Aortic smooth muscle cell (primary cell): ENCODE results near the gene RCN2. TPM values are rescaled to one million over a fixed set of nuclear protein-coding genes. Genes with fewer than 3 reads are reported as not detected.

Experiments
- total RNA-seq: library from RNA; depleted of rRNA; stranded (reverse); fragments of >200 nt; gene quantifications from 2 replicates; pipeline ENCODE4 v1.2.3, GENCODE V29; 2014

The RCN2 gene, protein sequence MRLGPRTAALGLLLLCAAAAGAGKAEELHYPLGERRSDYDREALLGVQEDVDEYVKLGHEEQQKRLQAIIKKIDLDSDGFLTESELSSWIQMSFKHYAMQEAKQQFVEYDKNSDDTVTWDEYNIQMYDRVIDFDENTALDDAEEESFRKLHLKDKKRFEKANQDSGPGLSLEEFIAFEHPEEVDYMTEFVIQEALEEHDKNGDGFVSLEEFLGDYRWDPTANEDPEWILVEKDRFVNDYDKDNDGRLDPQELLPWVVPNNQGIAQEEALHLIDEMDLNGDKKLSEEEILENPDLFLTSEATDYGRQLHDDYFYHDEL
- 53.4 and 75.1 TPM in 2 replicates for total RNA-seq

GRCh38 chr15:76931397-76932134, at the start of gene RCN2:
TSS of gene RCN2 (plus strand) at chr15:76931749. CDS start at chr15:76931842, 93 bp downstream.

GRCh38 chr15:76905013-76905839, 26.3 kb upstream of the RCN2 start, which contains the start of gene SCAPER:
TSS of gene SCAPER (minus strand) at chr15:76905340. CDS start at chr15:76883817, 21,523 bp downstream.

DNA sequence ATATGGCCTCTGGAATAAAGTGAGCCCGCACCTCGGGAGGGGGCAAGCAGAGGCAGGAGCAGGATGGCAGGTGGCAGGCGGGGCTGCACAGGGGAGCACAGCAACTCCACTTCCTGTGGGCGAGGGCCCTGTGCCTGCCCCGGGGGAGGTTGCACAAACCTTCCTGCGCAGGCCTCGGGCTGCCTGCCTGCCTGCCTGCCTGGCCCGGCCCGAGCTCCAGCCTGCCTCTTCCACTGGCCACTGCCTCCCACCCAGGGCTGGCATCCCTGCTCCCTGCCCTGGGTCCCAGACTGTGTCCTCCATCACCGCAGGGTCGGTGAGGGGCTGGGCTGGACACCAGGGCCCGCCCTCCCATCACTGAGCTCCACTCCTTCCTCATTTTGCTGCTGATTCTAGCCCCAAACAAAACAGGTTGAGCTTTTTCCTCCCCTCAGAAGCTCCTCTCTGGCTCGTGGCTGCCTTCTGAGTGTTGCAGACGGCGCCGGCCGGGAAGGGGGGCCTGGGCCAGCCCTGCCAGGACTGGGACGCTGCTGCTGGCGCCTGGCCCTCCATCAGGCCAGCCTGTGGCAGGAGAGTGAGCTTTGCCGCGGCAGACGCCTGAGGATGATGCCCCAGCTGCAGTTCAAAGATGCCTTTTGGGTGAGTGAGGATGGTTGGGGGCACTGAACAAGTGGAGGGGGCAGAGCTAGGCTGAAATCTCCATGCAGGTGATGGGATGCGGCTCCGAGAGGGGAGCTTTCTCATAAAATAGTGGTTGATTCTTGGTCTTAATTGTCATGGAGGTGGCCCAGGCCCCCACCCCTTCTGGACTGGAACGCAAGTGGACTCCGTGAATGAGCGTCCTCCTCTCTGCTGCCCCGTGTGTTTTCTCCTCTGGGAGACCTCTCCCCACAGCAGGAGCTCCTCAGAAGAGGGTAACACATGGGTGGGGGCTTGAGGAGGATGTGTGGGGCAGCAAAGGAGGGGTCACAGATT, 63.7 kb downstream of the RCN2 start, which contains the start of gene PSTPIP1:
Gene PSTPIP1 (plus strand): TSS at position 156 of the 975 bp plus-strand sequence. CDS start 448 bp downstream, at position 604.

Other genes with a start within 250 kb of the RCN2 start
- 5.4 and 6.2 TPM in 2 replicates for gene SCAPER, start 26.4 kb upstream of the RCN2 start, total RNA-seq
- 1.1 and 1.8 TPM in 2 replicates for gene PSTPIP1, start 63.4 kb downstream of the RCN2 start, total RNA-seq
- 232 and 262 TPM in 2 replicates for gene TSPAN3, start 139.4 kb downstream of the RCN2 start, total RNA-seq